Measurements from ENCODE around the gene NTHL1.

DNA sequence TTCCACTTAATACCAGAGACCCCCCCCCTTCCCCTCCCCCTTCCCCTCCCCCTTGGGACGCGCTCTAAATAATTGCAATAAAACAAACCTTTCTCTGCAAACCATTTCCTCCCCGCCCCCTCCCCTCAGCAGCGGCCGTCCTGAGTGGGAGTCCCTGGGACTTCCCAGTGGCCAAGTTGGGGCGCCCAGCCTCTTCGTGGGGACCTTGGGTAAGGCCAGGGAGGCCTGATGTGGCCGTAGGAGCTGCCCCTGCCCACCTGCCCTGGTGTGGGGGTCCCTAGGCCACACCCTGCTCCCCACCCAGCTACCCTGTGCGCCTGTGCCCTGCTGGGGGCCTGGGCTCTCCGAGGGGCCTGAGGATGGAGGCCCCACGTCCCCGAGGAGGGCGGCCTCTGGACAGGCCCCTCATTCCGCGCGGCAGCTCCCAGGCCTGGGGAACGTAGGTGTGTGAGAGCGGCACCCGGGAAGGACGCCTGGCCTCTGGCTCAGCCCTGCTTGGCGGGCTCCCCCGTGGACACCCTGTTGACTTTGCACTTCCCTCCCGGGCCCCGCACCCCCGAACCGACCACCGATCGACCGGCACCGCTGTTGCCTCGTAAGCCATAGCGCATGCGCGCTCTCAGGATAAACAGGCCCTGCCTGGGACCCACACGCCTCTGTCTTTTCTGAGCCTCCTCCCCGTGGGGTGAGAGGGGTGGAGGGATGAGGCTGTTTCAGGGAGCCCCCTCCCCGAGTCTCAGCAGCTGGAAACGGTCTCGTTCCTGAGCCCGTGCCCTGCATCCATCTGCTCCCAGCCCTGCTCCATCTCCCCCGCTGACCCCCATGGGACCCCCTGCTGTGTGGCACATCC lies 9.0 kb downstream of the NTHL1 start:
- TF ChIP-seq, protein P1, sequence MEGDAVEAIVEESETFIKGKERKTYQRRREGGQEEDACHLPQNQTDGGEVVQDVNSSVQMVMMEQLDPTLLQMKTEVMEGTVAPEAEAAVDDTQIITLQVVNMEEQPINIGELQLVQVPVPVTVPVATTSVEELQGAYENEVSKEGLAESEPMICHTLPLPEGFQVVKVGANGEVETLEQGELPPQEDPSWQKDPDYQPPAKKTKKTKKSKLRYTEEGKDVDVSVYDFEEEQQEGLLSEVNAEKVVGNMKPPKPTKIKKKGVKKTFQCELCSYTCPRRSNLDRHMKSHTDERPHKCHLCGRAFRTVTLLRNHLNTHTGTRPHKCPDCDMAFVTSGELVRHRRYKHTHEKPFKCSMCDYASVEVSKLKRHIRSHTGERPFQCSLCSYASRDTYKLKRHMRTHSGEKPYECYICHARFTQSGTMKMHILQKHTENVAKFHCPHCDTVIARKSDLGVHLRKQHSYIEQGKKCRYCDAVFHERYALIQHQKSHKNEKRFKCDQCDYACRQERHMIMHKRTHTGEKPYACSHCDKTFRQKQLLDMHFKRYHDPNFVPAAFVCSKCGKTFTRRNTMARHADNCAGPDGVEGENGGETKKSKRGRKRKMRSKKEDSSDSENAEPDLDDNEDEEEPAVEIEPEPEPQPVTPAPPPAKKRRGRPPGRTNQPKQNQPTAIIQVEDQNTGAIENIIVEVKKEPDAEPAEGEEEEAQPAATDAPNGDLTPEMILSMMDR (IDR thresholded peaks at IDR 0.05) = no peak
- TF ChIP-seq POLR2A (IDR thresholded peaks at IDR 0.05) = no peak
